Naive thymus-derived CD8-positive, alpha-beta T cell (primary cell): ENCODE measurements around the gene CDC42EP2. TPM values are rescaled to one million over a fixed set of nuclear protein-coding genes. Genes with fewer than 3 reads are reported as not detected.

Source experiments
- ATAC-seq, 2 donors: fragments of 150-1000 bp; cut with Tn5 transposase in 1 of 2; sonication (Bioruptor Pico), chemical (Tn5 transposase) in 1 of 2; 1 replicate in 1 of 2; 2 replicates in 1 of 2; pipeline ENCODE4 v1.10.0; 2021; ENCODE audit warnings: mild to moderate bottlenecking in 2 of 2, moderate library complexity in 2 of 2
- POLR2A ChIA-PET: fragments of 350-600 bp; sonication (Branson Sonifier 250); formaldehyde crosslinking; loops from one replicate; lab custom pipeline; 2021; ENCODE audit warnings: antibody characterized with exemption; lab: Charles Lee
- DNase-seq, 10 donors: peaks; one replicate each; pipeline versions ENCODE4 v3.0.0 to v3.0.0-alpha.2; 2020 to 2022
- H3K27ac Mint-ChIP-seq, 10 donors: one replicate each; pipeline ENCODE4 v1.8.0; 2020 to 2022; ENCODE audit warnings: mild to moderate bottlenecking in 10 of 10, mixed read lengths in 10 of 10, moderate library complexity in 4 of 10, inconsistent platforms in 1 of 10
- H3K27me3 Mint-ChIP-seq, 5 donors: one replicate each; pipeline ENCODE4 v1.8.0; 2021 to 2022; ENCODE audit warnings: mixed read lengths in 5 of 5
- H3K36me3 Mint-ChIP-seq, 3 donors: one replicate each; pipeline ENCODE4 v1.8.0; 2020 to 2022; ENCODE audit warnings: mixed read lengths in 3 of 3, mild to moderate bottlenecking in 2 of 3, inconsistent platforms in 1 of 3
- H3K4me1 Mint-ChIP-seq, 4 donors: one replicate each; pipeline ENCODE4 v1.8.0; 2021 to 2022; ENCODE audit warnings: mixed read lengths in 4 of 4
- H3K4me3 Mint-ChIP-seq, 10 donors: one replicate each; pipeline ENCODE4 v1.8.0; 2020 to 2022; ENCODE audit warnings: mild to moderate bottlenecking in 10 of 10, mixed read lengths in 10 of 10, moderate library complexity in 6 of 10, inconsistent platforms in 1 of 10
- H3K9me3 Mint-ChIP-seq, 9 donors: one replicate each; pipeline ENCODE4 v1.8.0; 2020 to 2022; ENCODE audit warnings: mixed read lengths in 9 of 9, mild to moderate bottlenecking in 3 of 9, inconsistent platforms in 1 of 9, moderate library complexity in 1 of 9
- polyA plus RNA-seq, 3 donors: library from polyadenylated mRNA; unstranded; fragments of 300-500 nt; fragmentation: Illumina TruSeq; gene quantifications; one replicate each; pipeline ENCODE4 v1.2.3, GENCODE V29; 2021
- total RNA-seq, 8 experiments: library from RNA in 2 of 8; stranded (reverse) in 2 of 8; gene quantifications; one replicate each; pipeline ENCODE4 v1.2.3 and lab custom pipeline; 2021 to 2026

CDC42EP2 gene
- total and polyA plus RNA-seq, 5 experiments from 2014 or later = 1.4 TPM; not detected in 4

DNA sequence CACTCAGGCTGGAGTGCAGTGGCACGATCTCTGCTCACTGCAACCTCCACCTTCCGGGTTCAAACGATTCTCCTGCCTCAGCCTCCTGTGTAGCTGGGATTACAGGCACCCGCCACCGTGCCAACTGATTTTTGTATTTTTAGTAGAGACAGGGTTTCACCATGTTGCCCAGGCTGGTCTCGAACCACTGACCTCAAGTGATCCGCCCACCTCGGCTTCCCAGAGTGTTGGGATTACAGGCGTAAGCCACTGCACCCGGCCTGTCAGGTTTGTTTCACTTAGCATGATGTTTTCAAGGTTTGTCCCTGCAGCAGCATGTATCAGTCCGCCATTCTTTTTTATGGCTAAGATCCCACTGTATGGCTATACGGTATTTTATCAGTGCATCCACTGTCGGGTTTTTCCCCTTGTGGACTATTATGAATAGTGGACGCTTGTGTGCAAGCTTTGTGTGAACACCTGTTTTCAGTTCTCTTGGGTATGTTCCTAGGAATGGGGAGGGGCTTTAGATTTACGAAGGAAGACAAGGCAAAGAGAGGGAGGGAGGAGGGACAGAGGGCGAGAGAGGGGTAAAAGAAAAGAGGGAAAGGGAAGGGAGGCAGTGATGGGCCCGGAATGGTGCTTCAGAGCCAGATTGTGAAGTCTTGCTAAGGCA lies 13.9 kb upstream of the CDC42EP2 start:
- peaks cover 0 to 19% (median 5%) of the 10 kb centered on the region in 3 donors for H3K36me3 Mint-ChIP-seq
- POLR2A ChIA-PET = no interaction called here
- H3K27me3 Mint-ChIP-seq = no peaks in the 10 kb centered on the region
- no peaks in the 10 kb centered on the region for H3K9me3 Mint-ChIP-seq
- peaks cover 0 to 2% (median under 1%) of the 10 kb centered on the region in 4 donors for H3K4me1 Mint-ChIP-seq
- DNase-seq = no peak
- H3K27ac Mint-ChIP-seq = no peak overlapping the region
- no peak for ATAC-seq
- no peak overlapping the region for H3K4me3 Mint-ChIP-seq

- no peaks in the 10 kb centered on the region for H3K27me3 Mint-ChIP-seq
- no peaks in the 10 kb centered on the region for H3K9me3 Mint-ChIP-seq
- no peak overlapping the region for H3K27ac Mint-ChIP-seq
- no peak overlapping the region for H3K4me3 Mint-ChIP-seq
- H3K4me1 Mint-ChIP-seq = peaks cover 0 to 2% (median under 1%) of the 10 kb centered on the region in 4 donors
- no peak for ATAC-seq
- no peak for DNase-seq
- H3K36me3 Mint-ChIP-seq = peaks cover 0 to 11% (median 2%) of the 10 kb centered on the region in 3 donors
- POLR2A ChIA-PET = interaction anchor here (0.6 kb wide), 1 partner anchor 281 kb away, joined by 3 read pairs; no protein-coding TSS in a partner anchor
Measured at GRCh38 chr11:65301491-65302329, 13.0 kb upstream of the CDC42EP2 start.

DNA sequence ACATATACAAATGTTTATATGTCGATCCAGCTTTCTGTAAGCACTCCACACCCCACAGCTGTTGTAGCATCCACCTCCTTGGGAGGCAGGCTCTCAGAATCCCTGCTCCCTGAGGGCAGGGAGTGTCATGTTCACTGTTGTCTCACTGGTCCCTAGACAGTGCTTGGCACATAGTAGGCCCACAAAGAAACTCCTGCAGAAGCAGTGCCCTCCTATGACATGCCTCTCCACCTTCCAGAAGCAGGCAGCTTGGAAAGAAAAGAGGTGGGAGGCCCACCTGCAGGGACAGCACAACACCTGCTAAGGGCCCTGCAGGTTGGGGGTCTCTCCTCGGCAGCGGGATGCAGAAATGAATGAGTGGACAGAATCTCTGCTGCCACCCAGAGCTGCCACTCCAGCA lies 11.1 kb upstream of the CDC42EP2 start:
- ATAC-seq = no peak
- DNase-seq = no peak
- Mint-ChIP-seq H3K27ac (peak overlapping the region in 2 of 10 donors; percentile 13 to 49), H3K4me1 (peaks cover 0 to 2% (median under 1%) of the 10 kb centered on the region in 4 donors), H3K4me3 (no peak overlapping the region), H3K27me3 (no peaks in the 10 kb centered on the region), H3K9me3 (no peaks in the 10 kb centered on the region), H3K36me3 (no peaks in the 10 kb centered on the region)
- POLR2A ChIA-PET = no interaction called here

DNA sequence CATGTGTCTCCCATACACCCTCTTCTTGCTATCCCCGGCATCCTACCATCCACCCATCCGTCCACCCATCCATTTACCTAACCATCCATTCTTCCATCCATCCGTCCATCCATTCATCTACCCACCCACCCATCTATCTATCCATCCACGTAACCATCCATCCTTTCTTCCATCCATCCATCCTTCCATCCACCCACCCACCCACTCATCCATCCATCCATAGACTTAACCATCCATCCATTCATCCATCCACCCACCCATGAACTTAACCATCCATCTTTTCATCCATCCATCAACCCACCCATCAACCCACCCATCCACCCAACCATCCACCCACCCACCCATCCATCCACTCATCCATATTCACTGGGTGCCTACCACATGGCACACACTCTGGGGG lies 10.6 kb upstream of the CDC42EP2 start:
- POLR2A ChIA-PET = no interaction called here
- DNase-seq (no peak), ATAC-seq (no peak)
- H3K36me3 Mint-ChIP-seq = no peaks in the 10 kb centered on the region
- no peaks in the 10 kb centered on the region for H3K9me3 Mint-ChIP-seq
- H3K4me3 Mint-ChIP-seq = no peak overlapping the region
- peak overlapping the region in 1 of 10 donors; percentile 11 for H3K27ac Mint-ChIP-seq
- H3K4me1 Mint-ChIP-seq = peaks cover 0 to 2% (median under 1%) of the 10 kb centered on the region in 4 donors
- no peaks in the 10 kb centered on the region for H3K27me3 Mint-ChIP-seq

DNA sequence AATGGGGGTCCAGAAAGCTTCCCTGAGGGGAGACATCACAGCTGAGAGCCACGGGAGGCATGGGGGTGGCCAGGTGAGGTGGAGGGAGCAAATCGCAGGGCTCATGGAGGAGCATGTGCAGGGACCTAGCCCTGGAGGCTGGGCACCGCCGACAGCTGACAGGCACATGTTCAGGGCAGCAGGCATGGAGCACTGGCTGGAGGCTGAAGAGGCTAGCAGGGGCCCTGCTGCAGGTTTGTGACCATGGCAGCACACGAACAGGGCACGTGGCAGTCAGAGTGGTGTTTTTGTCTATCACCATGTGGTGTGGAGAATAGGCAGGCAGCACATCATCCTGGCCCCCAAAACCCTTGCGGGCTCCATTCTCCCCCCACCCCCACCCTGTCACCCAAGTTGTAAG lies 10.1 kb upstream of the CDC42EP2 start:
- Mint-ChIP-seq H3K9me3 (no peaks in the 10 kb centered on the region), H3K27me3 (no peaks in the 10 kb centered on the region), H3K27ac (no peak overlapping the region), H3K4me3 (no peak overlapping the region), H3K36me3 (no peaks in the 10 kb centered on the region), H3K4me1 (peaks cover 0 to 2% (median under 1%) of the 10 kb centered on the region in 4 donors)
- POLR2A ChIA-PET = interaction anchor here (0.7 kb wide), 1 partner anchor 25 kb away, joined by 4 read pairs; no protein-coding TSS in a partner anchor
- ATAC-seq = no peak
- DNase-seq = no peak

GRCh38 chr11:65305501-65306268 lies 9.0 kb upstream of the CDC42EP2 start:
- no peak for ATAC-seq
- POLR2A ChIA-PET = no interaction called here
- H3K4me1 Mint-ChIP-seq = peaks cover 0 to 2% (median under 1%) of the 10 kb centered on the region in 4 donors
- H3K36me3 Mint-ChIP-seq = no peaks in the 10 kb centered on the region
- H3K9me3 Mint-ChIP-seq = no peaks in the 10 kb centered on the region
- no peak overlapping the region for H3K4me3 Mint-ChIP-seq
- H3K27me3 Mint-ChIP-seq = no peaks in the 10 kb centered on the region
- no peak for DNase-seq
- H3K27ac Mint-ChIP-seq = no peak overlapping the region

DNA sequence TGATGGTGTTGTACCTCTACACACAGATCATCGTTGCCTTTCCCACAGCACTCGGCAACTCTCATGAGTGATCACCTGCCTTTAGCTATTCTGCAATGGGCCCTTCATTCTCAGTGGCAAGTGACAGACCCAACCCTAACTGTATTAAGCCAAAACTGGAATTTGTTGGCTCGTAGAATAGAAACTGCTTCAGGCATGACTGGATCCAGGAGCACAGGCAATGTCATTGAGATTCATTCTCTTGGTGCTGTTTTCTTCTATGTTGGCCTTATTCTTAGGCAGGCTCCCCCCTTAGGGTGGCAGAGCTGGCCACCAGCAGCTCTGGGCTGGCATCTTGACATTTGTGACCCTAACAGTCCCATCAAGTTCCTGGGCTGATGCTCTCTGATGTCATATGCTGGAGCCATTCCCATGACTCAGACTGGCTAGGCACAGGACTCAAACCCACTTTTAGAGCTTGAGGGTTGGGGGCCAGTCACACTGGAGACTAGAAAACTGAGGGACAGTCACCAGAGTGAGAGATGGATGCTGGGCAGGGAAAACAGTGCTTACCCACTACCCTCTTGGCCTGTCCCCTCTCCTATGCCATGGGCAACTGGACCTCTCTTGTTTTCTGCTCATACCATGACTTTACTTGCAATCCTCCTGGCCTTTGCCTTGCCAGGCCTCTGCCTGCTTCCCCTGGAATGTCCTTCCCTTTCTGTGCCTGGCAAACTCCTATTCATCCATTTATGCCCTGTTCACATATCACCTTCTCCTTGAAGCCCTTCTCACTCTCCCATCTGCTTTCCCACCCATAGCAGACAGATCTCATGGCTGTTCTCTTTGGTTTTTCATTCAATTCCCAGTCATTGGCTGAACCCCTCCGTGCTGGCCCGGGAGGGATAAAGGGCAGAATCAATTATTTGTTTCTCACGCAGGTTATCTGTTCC lies 7.1 kb upstream of the CDC42EP2 start:
- POLR2A ChIA-PET = no interaction called here
- no peak for DNase-seq

DNA sequence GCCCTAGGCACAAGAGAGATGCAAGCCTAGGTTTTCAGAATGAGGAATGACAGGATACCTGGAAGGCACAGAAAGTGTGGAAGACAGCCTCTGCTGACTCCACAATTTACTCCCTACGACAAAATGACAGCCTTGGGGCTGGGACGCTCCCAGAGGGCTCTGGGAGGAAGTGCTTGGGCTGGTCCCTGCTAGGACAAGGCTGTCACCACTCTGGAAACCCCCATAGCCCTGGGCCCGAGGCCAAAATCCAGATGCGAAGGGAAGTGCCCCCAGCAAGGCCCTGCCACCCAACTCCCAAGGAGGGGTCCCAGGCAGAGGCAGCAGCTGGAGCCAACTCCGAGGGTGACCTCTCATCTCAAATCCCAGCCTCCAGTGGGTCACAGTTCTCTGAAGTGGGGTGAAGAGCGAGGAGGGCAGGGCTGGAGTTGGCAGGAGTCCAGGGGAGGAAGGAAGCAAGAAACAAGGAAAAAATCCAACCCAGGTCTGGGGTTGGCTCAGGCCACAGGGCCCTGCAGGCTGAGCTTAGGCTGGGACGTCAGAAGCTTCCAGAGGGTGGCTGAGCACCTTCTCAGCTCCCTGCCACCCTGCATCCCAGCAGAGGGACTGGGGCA lies 6.3 kb upstream of the CDC42EP2 start:
- no peak for ATAC-seq

More for the DNA sequence above, 7.1 kb upstream of the CDC42EP2 start:
- no peak overlapping the region for H3K27ac Mint-ChIP-seq
- peaks cover 0 to 2% (median 0%) of the 10 kb centered on the region in 4 donors for H3K4me1 Mint-ChIP-seq
- H3K4me3 Mint-ChIP-seq = no peak overlapping the region
- no peak for ATAC-seq
- H3K36me3 Mint-ChIP-seq = no peaks in the 10 kb centered on the region
- no peaks in the 10 kb centered on the region for H3K27me3 Mint-ChIP-seq
- H3K9me3 Mint-ChIP-seq = no peaks in the 10 kb centered on the region

DNA sequence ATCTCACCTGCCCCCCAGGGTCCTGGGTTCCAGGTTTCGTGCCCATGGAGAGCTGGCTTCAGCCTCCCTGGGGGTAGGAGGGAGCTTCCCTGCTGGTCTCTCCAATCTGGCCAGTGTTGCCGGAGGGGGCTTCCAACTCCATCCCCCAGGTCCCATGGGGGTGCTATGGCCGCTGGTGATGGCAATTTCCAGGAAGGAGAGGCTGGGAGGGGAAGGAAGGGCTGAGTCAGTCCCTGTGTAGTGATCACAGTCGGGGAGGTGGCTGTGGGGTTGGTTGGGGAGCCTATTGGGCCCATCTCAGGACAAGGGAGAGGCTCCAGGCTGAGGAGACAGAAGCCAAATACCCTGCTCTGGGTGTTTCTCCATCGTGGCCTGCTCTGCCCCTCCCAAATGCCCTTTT lies 5.7 kb upstream of the CDC42EP2 start:
- no peaks in the 10 kb centered on the region for H3K9me3 Mint-ChIP-seq
- POLR2A ChIA-PET = interaction anchor here (0.6 kb wide), 1 partner anchor 20 kb away, joined by 4 read pairs; no protein-coding TSS in a partner anchor
- H3K27ac Mint-ChIP-seq = no peak overlapping the region
- H3K27me3 Mint-ChIP-seq = no peaks in the 10 kb centered on the region
- peaks cover 0 to 4% (median 3%) of the 10 kb centered on the region in 4 donors for H3K4me1 Mint-ChIP-seq
- no peak for DNase-seq
- no peak for ATAC-seq
- no peak overlapping the region for H3K4me3 Mint-ChIP-seq
- no peaks in the 10 kb centered on the region for H3K36me3 Mint-ChIP-seq

More for the DNA sequence above, 6.3 kb upstream of the CDC42EP2 start:
- no peak for DNase-seq
- POLR2A ChIA-PET = no interaction called here
- Mint-ChIP-seq H3K36me3 (no peaks in the 10 kb centered on the region), H3K9me3 (no peaks in the 10 kb centered on the region), H3K4me3 (no peak overlapping the region), H3K4me1 (peaks cover 0 to 2% (median 0%) of the 10 kb centered on the region in 4 donors), H3K27me3 (no peaks in the 10 kb centered on the region), H3K27ac (no peak overlapping the region)

DNA sequence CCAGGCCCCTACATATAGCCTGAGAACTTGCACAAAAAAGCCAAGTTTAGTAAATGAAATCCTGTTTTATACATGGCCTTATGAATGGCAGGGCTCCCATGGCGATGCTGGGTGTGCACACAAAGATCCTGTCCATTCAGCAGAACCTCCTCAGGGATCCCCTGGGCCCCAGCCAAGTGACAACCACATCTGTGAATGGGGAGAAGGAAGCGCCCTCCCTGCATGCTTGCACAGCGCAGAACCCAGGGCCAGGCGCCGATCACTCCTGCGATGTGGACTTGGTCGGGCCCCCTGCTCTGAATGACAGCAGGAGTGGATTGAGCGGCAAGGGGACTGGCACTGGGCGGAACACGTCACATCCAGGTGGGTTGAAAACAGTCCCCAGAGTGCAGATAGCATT lies 4.5 kb upstream of the CDC42EP2 start:
- POLR2A ChIA-PET = interaction anchor here (0.7 kb wide), 1 partner anchor 38 kb away, joined by 5 read pairs; no protein-coding TSS in a partner anchor
- Mint-ChIP-seq H3K27me3 (peaks cover 0 to 1% (median 0%) of the 10 kb centered on the region in 5 donors), H3K27ac (no peak overlapping the region), H3K4me1 (peaks cover 0 to 7% (median 5%) of the 10 kb centered on the region in 4 donors), H3K9me3 (no peaks in the 10 kb centered on the region), H3K4me3 (no peak overlapping the region), H3K36me3 (no peaks in the 10 kb centered on the region)
- no peak for ATAC-seq
- no peak for DNase-seq

- Mint-ChIP-seq H3K9me3 (no peaks in the 10 kb centered on the region), H3K4me1 (peaks cover 2 to 9% (median 7%) of the 10 kb centered on the region in 4 donors), H3K4me3 (no peak overlapping the region), H3K27ac (no peak overlapping the region), H3K36me3 (no peaks in the 10 kb centered on the region), H3K27me3 (peaks cover 0 to 1% (median 0%) of the 10 kb centered on the region in 5 donors)
- POLR2A ChIA-PET = no interaction called here
- ATAC-seq = no peak
- no peak for DNase-seq
Measured at GRCh38 chr11:65310736-65311135, 3.9 kb upstream of the CDC42EP2 start.
